Measurements from ENCODE around the gene GPR180.
A peak's percentile ranks its signal among the peaks of the same experiment; 100 is the strongest.
"Not testable (repeated sequence)": the region's sequence is repeated elsewhere in the genome, so short reads cannot be mapped to it uniquely, and the experiment has no call there.

GPR180 gene

DNA sequence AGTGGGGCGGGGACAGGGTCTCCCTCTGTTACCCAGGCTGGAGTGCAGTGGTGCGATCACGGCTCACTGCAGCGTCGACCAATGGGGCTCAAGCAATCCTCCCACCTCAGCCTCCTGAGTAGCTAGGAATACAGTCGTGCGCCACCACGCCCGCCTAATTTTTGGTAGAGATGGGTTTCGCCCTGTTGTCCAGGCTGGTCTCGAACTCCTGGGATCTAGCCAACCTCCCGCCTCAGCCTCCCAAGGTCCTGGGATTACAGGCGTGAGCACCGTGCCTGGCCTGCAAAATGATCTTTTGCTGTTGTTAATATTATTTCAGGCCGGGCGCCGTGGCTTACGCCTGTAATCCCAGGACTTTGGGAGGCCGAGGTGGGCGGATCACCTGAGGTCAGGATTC, 5.1 kb upstream of the GPR180 start:
- no peak for DNase-seq

- DNase-seq: no peak
Measured at GRCh38 chr13:94598281-94598680, 3.4 kb upstream of the GPR180 start.

DNA sequence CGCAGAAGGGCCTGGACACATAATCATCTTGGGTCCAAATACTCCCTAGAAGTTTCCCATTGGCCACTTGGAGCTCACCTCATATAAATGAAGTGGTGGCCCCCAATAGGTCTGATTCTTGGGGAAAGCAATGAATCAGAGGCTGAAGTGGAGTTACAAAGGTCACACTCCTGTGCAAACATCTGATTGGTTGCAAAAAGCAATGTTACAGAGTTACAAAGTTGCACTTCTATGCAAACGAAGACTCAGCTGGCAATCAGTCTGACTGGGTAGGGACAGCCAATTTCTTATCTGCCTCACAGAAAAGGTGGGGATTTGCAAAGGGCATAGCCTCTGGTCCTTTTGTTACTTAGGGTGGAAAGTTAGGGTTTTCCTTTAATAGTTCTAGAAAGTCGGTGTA, 1.8 kb upstream of the GPR180 start:
- no peak for DNase-seq

DNA sequence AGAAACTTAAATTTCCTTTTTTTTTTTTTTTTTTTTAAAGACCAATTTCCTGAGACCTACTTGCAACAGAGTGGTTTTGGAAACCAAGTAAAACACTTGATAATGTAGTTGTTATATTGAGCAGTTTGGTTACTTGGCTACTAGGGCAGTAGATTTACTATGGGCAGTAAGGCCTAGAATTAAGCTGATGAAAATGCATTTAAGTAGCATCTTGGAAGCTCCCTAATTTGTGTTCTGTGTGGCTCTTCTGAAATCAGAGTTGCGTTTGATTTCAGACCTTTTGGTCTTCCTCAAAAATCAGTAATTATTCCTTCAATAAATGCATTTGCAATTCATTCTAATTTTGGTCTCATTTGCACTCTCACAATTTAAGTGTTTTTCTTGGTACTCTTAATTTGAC, 810 bp downstream of the GPR180 start:
- DNase-seq: no peak

DNA sequence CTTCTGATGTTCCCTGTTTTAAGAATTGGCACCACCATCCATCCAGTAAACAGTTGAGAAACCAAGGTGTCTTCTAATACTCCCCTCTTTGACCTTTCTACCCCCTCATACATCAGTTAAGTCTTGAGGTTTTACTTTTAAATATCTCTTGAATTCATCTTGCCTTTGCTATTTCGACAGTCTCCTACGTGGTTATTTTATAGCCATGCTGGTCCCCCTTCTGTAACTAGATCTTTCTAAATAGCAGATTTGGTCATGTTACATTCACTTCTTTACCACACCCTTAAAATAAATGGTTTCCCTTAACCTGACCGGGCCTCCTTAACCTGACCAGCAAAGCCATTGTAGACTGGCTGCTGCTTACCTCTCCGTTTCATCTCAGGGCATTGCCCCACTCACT, 5.4 kb downstream of the GPR180 start:
- DNase-seq: no peak

DNA sequence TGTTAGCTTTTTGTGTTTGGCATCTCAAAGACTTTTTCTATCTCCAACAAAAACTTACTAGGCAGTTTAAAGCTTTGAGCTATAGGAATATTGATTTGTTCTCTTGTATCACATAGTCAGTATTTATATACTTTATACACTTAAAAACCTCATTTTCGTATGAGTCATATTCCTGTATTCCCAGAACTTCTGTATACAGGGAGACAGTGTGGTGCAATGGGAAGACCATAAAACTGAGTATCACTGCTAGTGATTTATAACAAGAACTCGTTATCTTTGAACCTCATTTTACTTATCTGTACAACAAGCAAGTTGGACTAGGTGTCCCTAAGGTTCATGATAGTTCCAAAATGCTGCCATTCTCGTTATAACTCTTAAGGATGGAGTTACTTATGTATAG, 6.3 kb downstream of the GPR180 start:
- DNase-seq: no peak

- DNase-seq: no peak
Measured at GRCh38 chr13:94608586-94608985, 6.9 kb downstream of the GPR180 start.

GRCh38 chr13:94609196-94609595, 7.5 kb downstream of the GPR180 start:
- no peak for DNase-seq

GRCh38 chr13:94610475-94610874, 8.8 kb downstream of the GPR180 start:
- no peak for DNase-seq

GRCh38 chr13:94612050-94612449, 10.4 kb downstream of the GPR180 start:
- no peak for DNase-seq

DNA sequence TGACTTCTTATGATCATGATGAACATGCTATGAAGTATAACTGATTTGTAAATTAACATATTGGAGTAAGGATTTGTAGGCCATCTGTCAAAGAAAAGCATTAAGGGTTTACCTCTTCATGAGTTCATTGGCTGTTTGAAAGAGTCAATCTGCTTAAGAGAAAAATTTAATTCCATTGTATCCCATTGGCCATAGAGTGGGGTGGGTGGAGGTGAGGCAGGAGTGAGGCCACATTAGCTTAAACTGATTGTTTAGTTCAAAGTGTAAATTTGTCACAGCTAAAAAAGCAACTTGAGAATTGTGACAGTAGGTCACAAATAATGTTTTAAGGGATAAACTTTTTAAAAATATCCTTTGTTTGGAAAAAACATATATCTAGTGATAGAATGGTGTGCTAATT, 11.4 kb downstream of the GPR180 start:
- no peak for DNase-seq

- no peak for DNase-seq
Measured at GRCh38 chr13:94617389-94618000, 15.8 kb downstream of the GPR180 start.

DNA sequence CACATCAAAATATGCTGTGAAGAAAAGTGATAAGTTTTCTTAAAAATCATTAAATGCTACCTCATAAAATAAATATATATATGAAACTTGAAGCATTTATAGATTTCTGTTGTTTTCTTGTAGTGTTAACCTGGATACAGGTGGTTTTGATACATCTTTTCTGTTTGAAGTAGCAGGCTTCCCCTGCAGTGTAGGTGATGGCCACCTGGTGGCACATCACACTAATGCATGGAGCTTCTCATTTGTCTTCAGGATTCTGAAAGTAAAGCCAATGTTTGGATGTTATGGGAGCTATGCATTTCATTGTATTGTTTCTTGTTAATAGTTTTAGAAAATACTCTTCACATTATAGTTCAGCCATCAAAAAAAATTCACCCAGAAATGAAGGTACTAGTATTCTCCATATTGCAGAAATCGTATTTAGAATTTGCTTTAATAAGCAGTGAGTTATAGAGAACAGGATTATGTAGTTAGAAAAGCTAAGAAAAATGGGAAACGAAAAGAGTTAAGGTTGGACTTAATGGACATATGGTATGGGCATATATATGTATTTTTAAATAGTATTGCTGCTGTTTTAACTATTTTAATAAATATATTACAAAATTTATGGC, 18.7 kb downstream of the GPR180 start:
- DNase-seq: peak; percentile 29

GRCh38 chr13:94622344-94622743, 20.7 kb downstream of the GPR180 start:
- DNase-seq: no peak

GRCh38 chr13:94623316-94623715, 21.7 kb downstream of the GPR180 start:
- no peak for DNase-seq

DNA sequence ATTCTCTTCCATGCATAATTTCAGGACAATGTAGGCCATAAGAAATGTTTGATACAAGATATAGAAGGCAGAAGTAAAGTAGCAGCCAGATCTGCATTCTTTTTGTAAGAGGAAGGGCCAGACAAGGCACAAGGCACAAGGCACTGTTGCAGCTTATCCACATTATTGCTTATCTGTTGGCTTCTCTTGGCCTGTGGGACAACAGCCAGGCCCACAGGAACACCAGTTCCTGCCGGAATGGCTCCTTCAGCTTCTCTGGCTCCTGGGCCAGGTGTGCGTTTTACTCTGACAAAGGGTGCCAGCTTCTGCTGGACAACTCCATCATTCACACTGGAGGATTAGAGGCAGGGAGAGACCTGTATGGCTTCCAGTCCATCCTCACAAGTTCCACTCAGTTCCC, 29.2 kb downstream of the GPR180 start:
- no peak for DNase-seq

GRCh38 chr13:94632226-94632980, 30.7 kb downstream of the GPR180 start:
- no peak for DNase-seq

- not testable (repeated sequence) for DNase-seq
Measured at GRCh38 chr13:94636096-94636495, 34.4 kb downstream of the GPR180 start.

DNA sequence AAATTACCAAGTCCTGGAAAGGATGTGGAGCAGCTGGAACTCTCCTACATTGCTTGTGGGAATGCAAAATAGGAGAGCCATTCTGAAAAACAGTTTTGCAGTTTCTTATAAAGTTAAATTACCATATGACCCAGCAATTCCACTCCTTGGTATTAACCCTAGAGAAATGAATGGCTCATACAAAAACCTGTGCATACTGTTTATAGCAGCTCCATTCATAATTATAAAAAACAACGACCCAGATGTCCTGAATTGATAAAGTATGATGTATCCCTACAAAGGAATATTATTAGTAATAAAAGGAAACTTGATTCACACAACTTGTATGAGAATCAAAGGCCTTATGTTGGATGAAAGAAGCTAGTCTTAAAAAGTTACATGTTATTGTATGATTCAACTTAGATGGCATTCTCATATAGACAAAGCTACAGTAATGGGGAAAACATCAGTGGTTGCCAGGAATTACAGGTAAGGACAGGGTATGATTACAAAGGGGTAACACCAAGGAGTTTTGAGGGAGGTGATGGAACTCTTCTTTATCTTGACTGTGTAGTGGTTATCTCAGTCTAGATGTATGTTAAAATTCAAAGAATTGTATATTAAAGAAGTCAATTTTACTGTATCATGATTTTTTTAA, 35.4 kb downstream of the GPR180 start:
- no peak for DNase-seq

DNA sequence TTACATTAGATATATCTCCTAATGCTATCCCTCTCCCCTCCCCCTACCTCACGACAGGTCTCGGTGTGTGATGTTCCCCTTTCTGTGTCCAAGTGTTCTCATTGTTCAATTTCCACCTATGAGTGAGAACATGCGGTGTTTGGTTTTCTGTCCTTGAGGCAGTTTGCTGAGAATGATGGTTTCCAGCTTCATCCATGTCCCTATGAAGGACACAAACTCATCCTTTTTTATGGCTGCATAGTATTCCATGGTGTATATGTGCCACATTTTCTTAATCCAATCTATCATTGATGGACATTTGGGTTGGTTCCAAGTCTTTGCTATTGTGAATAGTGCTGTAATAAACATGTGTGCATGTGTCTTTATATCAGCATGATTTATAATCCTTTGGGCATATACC, 36.0 kb downstream of the GPR180 start:
- not testable (repeated sequence) for DNase-seq

- peak; percentile 22 for DNase-seq
Measured at GRCh38 chr13:94640721-94641120, 39.1 kb downstream of the GPR180 start.

DNA sequence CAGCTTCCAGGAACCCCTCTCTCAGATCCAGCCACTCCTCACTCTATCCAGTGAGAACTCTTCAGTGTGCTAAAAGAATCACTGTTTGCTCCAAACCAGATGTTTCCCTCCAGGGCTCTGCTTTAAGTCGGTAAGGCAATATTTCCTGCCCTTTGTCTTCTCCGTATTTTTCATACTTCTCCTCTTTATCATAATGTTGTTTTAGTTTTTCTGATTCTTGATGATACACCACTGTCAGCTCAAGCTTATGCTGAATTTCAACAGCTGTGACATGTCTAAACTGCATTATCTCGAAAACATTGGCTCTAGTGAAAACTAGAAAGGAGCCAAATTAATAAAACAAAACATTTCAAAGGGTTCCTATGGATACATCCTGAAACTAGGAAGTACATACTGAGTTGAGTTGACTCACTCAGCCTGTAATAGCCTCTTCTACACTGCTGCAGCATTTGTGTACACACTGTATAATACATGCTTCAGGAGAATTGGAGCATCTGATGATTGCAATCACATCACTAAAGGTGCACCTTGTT, 39.8 kb downstream of the GPR180 start:
- peak; percentile 73 for DNase-seq

DNA sequence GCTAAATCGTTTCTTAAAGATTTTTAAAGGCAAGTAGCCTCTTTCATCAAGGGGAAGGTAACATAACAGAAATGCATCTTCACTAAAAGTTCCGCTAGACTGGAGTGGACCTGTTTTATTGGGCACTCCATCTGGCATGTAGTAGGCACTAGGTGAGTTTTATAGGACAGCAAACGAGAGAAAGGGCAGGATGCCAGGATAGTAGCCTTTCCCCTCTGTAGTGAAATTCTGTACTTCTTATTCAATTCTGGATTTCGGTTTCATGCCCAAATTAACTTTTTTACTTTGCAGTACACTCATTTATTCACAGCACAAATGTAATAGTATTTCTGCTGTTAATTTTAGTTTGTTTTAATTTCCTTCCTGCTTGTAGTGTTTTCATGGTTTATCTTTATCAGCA, 45.2 kb downstream of the GPR180 start:
- DNase-seq: no peak
